GM23248 (cell line): Measurements from ENCODE around the gene GRAP2. TPM values are rescaled to one million over a fixed set of nuclear protein-coding genes. Genes with fewer than 3 reads are reported as not detected.

ENCODE experiments used
- DNase-seq: peaks from one replicate; pipeline ENCODE4 v3.0.0-alpha.2; 2015
- H2AFZ ChIP-seq: fragments of 200-600 bp; sonication (generic); 2 replicates; pipeline ENCODE4 v1.6.1; 2016; ENCODE audit warnings: antibody characterized with exemption
- H3F3A ChIP-seq: fragments of 200-600 bp; sonication (generic); 2 replicates; pipeline ENCODE4 v1.6.1; 2016; ENCODE audit warnings: mild to moderate bottlenecking, antibody characterized with exemption, mixed run types; ENCODE audit not compliant: insufficient read depth
- H3K27ac ChIP-seq: fragments of 200-600 bp; sonication (generic); 2 replicates; pipeline ENCODE4 v1.5.1; 2016; ENCODE audit warnings: mild to moderate bottlenecking
- H3K27me3 ChIP-seq: fragments of 200-600 bp; sonication (generic); replicated peaks from 2 replicates; pipeline ENCODE4 v1.6.1; 2016; ENCODE audit warnings: mild to moderate bottlenecking; ENCODE audit not compliant: insufficient read depth
- H3K36me3 ChIP-seq: fragments of 200-600 bp; sonication (generic); 2 replicates; pipeline ENCODE4 v1.6.1; 2016; ENCODE audit warnings: low read depth, mild to moderate bottlenecking
- H3K4me1 ChIP-seq: fragments of 200-600 bp; sonication (generic); 2 replicates; pipeline ENCODE4 v1.6.1; 2016; ENCODE audit warnings: mild to moderate bottlenecking; ENCODE audit not compliant: insufficient read depth
- H3K4me2 ChIP-seq: fragments of 200-600 bp; sonication (generic); one replicate; pipeline ENCODE4 v1.6.1; 2016; ENCODE audit warnings: mild to moderate bottlenecking; ENCODE audit not compliant: unreplicated experiment
- H3K4me3 ChIP-seq: fragments of 200-600 bp; sonication (generic); 2 replicates; pipeline ENCODE4 v1.5.1; 2016; ENCODE audit warnings: mild to moderate bottlenecking
- H3K79me2 ChIP-seq: fragments of 200-600 bp; sonication (generic); 2 replicates; pipeline ENCODE4 v1.6.1; 2016; ENCODE audit warnings: mild to moderate bottlenecking; ENCODE audit not compliant: insufficient read depth
- H3K9ac ChIP-seq: fragments of 200-600 bp; sonication (generic); 2 replicates; pipeline ENCODE4 v1.6.1; 2016; ENCODE audit warnings: mild to moderate bottlenecking
- H3K9me2 ChIP-seq: fragments of 200-600 bp; sonication (generic); 2 replicates; pipeline ENCODE4 v1.6.1; 2016; ENCODE audit warnings: mixed run types, mild to moderate bottlenecking, moderate library complexity; ENCODE audit not compliant: insufficient read depth
- H3K9me3 ChIP-seq: fragments of 200-600 bp; sonication (generic); one replicate; pipeline ENCODE4 v1.6.1; 2017; ENCODE audit warnings: low read depth
- H4K20me1 ChIP-seq: fragments of 200-600 bp; sonication (generic); 2 replicates; pipeline ENCODE4 v1.6.0; 2016; ENCODE audit not compliant: insufficient read depth
- EZH2 ChIP-seq: fragments of 200-600 bp; sonication (generic); IDR thresholded peaks from 2 replicates; pipeline ENCODE4 v1.6.1; 2018; ENCODE audit warnings: antibody characterized with exemption, mild to moderate bottlenecking; ENCODE audit not compliant: insufficient read depth, poor library complexity, severe bottlenecking
- EZH2phosphoT487 ChIP-seq: fragments of 200-600 bp; sonication (generic); IDR thresholded peaks from 2 replicates; pipeline ENCODE4 v1.6.1; 2018; ENCODE audit warnings: antibody characterized with exemption, moderate library complexity, mild to moderate bottlenecking, low read depth; ENCODE audit not compliant: insufficient read depth
- WGBS, 2 experiments: methylation state at CpG; one replicate each; pipeline ENCODE4 v1.1.6; 2015 to 2017; ENCODE audit warnings: low lambda C conversion rate in 2 of 2, low coverage in 1 of 2; ENCODE audit errors: missing lambda C conversion rate in 2 of 2; 5-methylcytosine and 5-hydroxymethylcytosine counted together
- in situ Hi-C: fragments of 300-500 bp; cut with MboI; formaldehyde crosslinking; loops from 2 replicates; pipeline ENCODE4 v1.15.0; 2020
- polyA plus RNA-seq: library from polyadenylated mRNA; unstranded; fragments of >200 nt; fragmentation: Nextera tagmentation; extraction: Ambion mirVana; gene quantifications from 2 replicates; pipeline ENCODE4 v1.2.1, GENCODE V29; 2016
- total RNA-seq: library from RNA; depleted of rRNA; stranded (reverse); fragments of >200 nt; shearing (Covaris generic); gene quantifications from 2 replicates; pipeline ENCODE4 v1.2.3, GENCODE V29; 2014

The GRAP2 gene
- total and polyA plus RNA-seq, 2 experiments from 2014 or later: not detected

GRCh38 chr22:39904862-39905261 is 4.0 kb downstream of the GRAP2 start:
- in situ Hi-C loops: no loop called here
- no peaks in the 10 kb centered on the region for H3F3A ChIP-seq
- no peaks in the 10 kb centered on the region for H3K9me2 ChIP-seq
- no peak overlapping the region for H3K4me2 ChIP-seq
- H3K27me3 ChIP-seq: peaks cover 43% of the 10 kb centered on the region
- no peaks in the 10 kb centered on the region for H3K4me1 ChIP-seq
- no peak for DNase-seq
- 53 to 56% methylated on average over 4 of the region's 4 CpGs for WGBS, 2 experiments
- no peaks in the 10 kb centered on the region for H3K9me3 ChIP-seq
- no peak for TF ChIP-seq EZH2
- no peak overlapping the region for H2AFZ ChIP-seq
- H3K79me2 ChIP-seq: no peaks in the 10 kb centered on the region
- no peak overlapping the region for H3K27ac ChIP-seq
- H3K36me3 ChIP-seq: no peaks in the 10 kb centered on the region
- no peaks in the 10 kb centered on the region for H4K20me1 ChIP-seq
- no peak overlapping the region for H3K4me3 ChIP-seq
- H3K9ac ChIP-seq: no peak overlapping the region

- Histone ChIP-seq H3K79me2 (no peaks in the 10 kb centered on the region), H3K9me2 (no peaks in the 10 kb centered on the region), H3K4me2 (no peak overlapping the region), H3K9me3 (no peaks in the 10 kb centered on the region), H3K9ac (no peak overlapping the region), H3K27ac (no peak overlapping the region), H2AFZ (no peak overlapping the region), H3K4me1 (no peaks in the 10 kb centered on the region), H3F3A (no peaks in the 10 kb centered on the region), H3K4me3 (no peak overlapping the region), H3K27me3 (peaks cover 37% of the 10 kb centered on the region), H4K20me1 (no peaks in the 10 kb centered on the region), H3K36me3 (no peaks in the 10 kb centered on the region)
- WGBS, 2 experiments: 59 to 64% methylated on average over 3 of the region's 3 CpGs
- TF ChIP-seq EZH2 (no peak), EZH2phosphoT487 (no peak)
- in situ Hi-C loops: no loop called here
- no peak for DNase-seq
Measured at GRCh38 chr22:39905687-39906086, 4.8 kb downstream of the GRAP2 start.

GRCh38 chr22:39906207-39906606 is 5.3 kb downstream of the GRAP2 start:
- in situ Hi-C loops: no loop called here
- H3K79me2 ChIP-seq: no peaks in the 10 kb centered on the region
- H3K4me1 ChIP-seq: no peaks in the 10 kb centered on the region
- no peak for DNase-seq
- no peaks in the 10 kb centered on the region for H4K20me1 ChIP-seq
- TF ChIP-seq EZH2: no peak
- no peak for TF ChIP-seq EZH2phosphoT487
- H3K9ac ChIP-seq: no peak overlapping the region
- H3K9me2 ChIP-seq: no peaks in the 10 kb centered on the region
- no peak overlapping the region for H3K4me3 ChIP-seq
- 60 to 69% methylated on average over 3 of the region's 3 CpGs for WGBS, 2 experiments
- no peaks in the 10 kb centered on the region for H3F3A ChIP-seq
- H3K9me3 ChIP-seq: no peaks in the 10 kb centered on the region
- no peak overlapping the region for H3K4me2 ChIP-seq
- H3K36me3 ChIP-seq: no peaks in the 10 kb centered on the region
- H2AFZ ChIP-seq: no peak overlapping the region
- H3K27ac ChIP-seq: no peak overlapping the region
- H3K27me3 ChIP-seq: peaks cover 32% of the 10 kb centered on the region

- DNase-seq: no peak
- Histone ChIP-seq H3K9me3 (no peaks in the 10 kb centered on the region), H3K4me1 (no peaks in the 10 kb centered on the region), H4K20me1 (no peaks in the 10 kb centered on the region), H2AFZ (no peak overlapping the region), H3K27ac (no peak overlapping the region), H3K9ac (no peak overlapping the region), H3K79me2 (no peaks in the 10 kb centered on the region), H3K36me3 (no peaks in the 10 kb centered on the region), H3F3A (no peaks in the 10 kb centered on the region), H3K4me3 (no peak overlapping the region), H3K4me2 (no peak overlapping the region), H3K9me2 (no peaks in the 10 kb centered on the region), H3K27me3 (peaks cover 23% of the 10 kb centered on the region)
- TF ChIP-seq EZH2: no peak
- TF ChIP-seq EZH2phosphoT487: no peak
- in situ Hi-C loops: no loop called here
- WGBS, 2 experiments: 64 to 67% methylated on average over 6 of the region's 6 CpGs
Measured at GRCh38 chr22:39907047-39907446, 6.2 kb downstream of the GRAP2 start.

DNA sequence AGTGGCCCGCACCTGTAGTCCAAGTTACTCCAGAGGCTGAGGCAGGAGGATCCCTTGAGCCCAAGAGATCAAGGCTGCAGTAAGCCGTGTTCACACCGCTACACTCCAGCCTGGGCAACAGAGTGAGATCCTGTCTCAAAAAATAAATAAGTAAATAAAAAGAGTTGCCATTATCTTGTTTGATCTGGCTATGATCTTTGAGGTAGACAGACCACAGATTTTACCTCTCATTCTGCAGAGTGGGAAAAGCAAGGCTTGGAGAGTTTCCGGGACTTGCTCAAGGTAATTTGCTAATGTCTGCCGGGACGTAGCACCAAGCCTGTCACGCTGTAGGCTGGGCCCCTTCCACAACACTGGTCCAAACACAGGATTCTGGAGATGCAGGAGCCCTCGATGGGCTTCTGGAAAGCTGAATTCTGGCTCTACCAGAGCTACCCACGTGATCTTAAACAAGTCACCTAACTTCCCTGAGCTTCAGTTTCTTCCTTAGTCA is 6.8 kb downstream of the GRAP2 start:
- in situ Hi-C loops: no loop called here

More for the DNA sequence above, 6.8 kb downstream of the GRAP2 start:
- H3K9me3 ChIP-seq: no peaks in the 10 kb centered on the region
- H3K79me2 ChIP-seq: no peaks in the 10 kb centered on the region
- DNase-seq: no peak
- H3F3A ChIP-seq: no peaks in the 10 kb centered on the region
- no peaks in the 10 kb centered on the region for H3K4me1 ChIP-seq
- H3K27ac ChIP-seq: no peak overlapping the region
- TF ChIP-seq EZH2phosphoT487: no peak
- TF ChIP-seq EZH2: no peak
- no peak overlapping the region for H3K4me3 ChIP-seq
- no peaks in the 10 kb centered on the region for H4K20me1 ChIP-seq
- 62 to 65% methylated on average over 9 of the region's 9 CpGs for WGBS, 2 experiments
- H3K9ac ChIP-seq: no peak overlapping the region
- H3K36me3 ChIP-seq: no peaks in the 10 kb centered on the region
- H3K4me2 ChIP-seq: no peak overlapping the region
- no peaks in the 10 kb centered on the region for H3K9me2 ChIP-seq
- no peak overlapping the region for H2AFZ ChIP-seq
- H3K27me3 ChIP-seq: peaks cover 17% of the 10 kb centered on the region
